KMS-11 (cell line): ENCODE data around the gene JAG1.
"Not testable (repeated sequence)": the region's sequence is repeated elsewhere in the genome, so short reads cannot be mapped to it uniquely, and the experiment has no call there.

Experiments used
- H2AFZ ChIP-seq: fragments of 200-600 bp; sonication (generic); 2 replicates; pipeline ENCODE4 v1.6.1; 2016; ENCODE audit warnings: antibody characterized with exemption, mixed run types, low read depth
- H3K27ac ChIP-seq: fragments of 200-600 bp; sonication (generic); 2 replicates; pipeline ENCODE4 v1.6.1; 2016; ENCODE audit warnings: mild to moderate bottlenecking, mixed run types
- H3K27me3 ChIP-seq: fragments of 200-600 bp; sonication (generic); 2 replicates; pipeline ENCODE4 v1.6.1; 2017; ENCODE audit warnings: mild to moderate bottlenecking, low read depth, mixed run types, moderate library complexity; ENCODE audit not compliant: insufficient read depth
- H3K36me3 ChIP-seq: fragments of 200-600 bp; sonication (generic); 2 replicates; pipeline ENCODE4 v1.6.1; 2017; ENCODE audit warnings: mild to moderate bottlenecking, mixed run types; ENCODE audit not compliant: insufficient read depth
- H3K4me1 ChIP-seq: fragments of 200-600 bp; sonication (generic); 2 replicates; pipeline ENCODE4 v1.6.1; 2016; ENCODE audit warnings: mild to moderate bottlenecking, low read depth, mixed run types; ENCODE audit not compliant: poor library complexity, severe bottlenecking
- H3K4me2 ChIP-seq: fragments of 200-600 bp; sonication (generic); 2 replicates; pipeline ENCODE4 v1.7.0; 2016; ENCODE audit warnings: mild to moderate bottlenecking, mixed run types
- H3K4me3 ChIP-seq: fragments of 200-600 bp; sonication (generic); IDR thresholded peaks from 2 replicates; pipeline ENCODE4 v1.6.1; 2017; ENCODE audit warnings: low read depth, low read length, mixed read lengths; ENCODE audit not compliant: insufficient read depth
- H3K79me2 ChIP-seq: fragments of 200-600 bp; sonication (generic); 2 replicates; pipeline ENCODE4 v1.6.1; 2016; ENCODE audit warnings: low read depth, mixed run types; ENCODE audit not compliant: insufficient read depth
- H3K9ac ChIP-seq: fragments of 200-600 bp; sonication (generic); 2 replicates; pipeline ENCODE4 v1.6.1; 2016; ENCODE audit warnings: mild to moderate bottlenecking, mixed run types
- H4K20me1 ChIP-seq: fragments of 200-600 bp; sonication (generic); 2 replicates; pipeline ENCODE4 v1.6.1; 2016; ENCODE audit warnings: mild to moderate bottlenecking, mixed run types; ENCODE audit not compliant: insufficient read depth
- CTCF ChIP-seq: fragments of 200-600 bp; sonication (generic); conservative IDR thresholded peaks from 2 replicates; pipeline ENCODE4 v1.6.1; 2017; ENCODE audit warnings: low read depth, mild to moderate bottlenecking, antibody characterized with exemption, low read length, moderate library complexity, mixed read lengths

The JAG1 gene

DNA sequence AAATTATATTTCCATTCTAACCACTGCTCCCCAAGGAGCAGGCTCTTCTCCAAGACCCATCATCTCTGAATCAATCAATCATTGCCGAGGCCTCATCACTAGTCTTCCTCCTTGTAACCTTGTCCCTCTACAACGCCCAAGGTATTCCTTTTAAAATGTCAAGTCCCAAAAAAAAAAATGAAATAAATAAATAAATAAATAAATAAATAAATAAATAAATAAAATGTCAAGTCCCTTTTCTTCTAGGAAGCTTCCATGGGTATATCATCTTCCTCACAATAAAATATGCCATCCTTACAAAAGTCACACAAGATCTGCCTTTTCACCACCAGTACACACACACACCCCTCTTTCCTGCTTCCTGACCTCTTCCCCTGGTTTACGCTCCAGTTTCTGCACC is 57.6 kb downstream of the JAG1 start:
- Histone ChIP-seq H3K9ac (no peak overlapping the region), H3K4me1 (no peaks in the 10 kb centered on the region), H4K20me1 (no peaks in the 10 kb centered on the region), H3K27me3 (no peaks in the 10 kb centered on the region), H3K4me2 (no peak overlapping the region), H3K4me3 (no peak overlapping the region), H3K79me2 (no peaks in the 10 kb centered on the region), H3K27ac (no peak overlapping the region), H2AFZ (no peak overlapping the region), H3K36me3 (no peaks in the 10 kb centered on the region)
- TF ChIP-seq CTCF: no peak

DNA sequence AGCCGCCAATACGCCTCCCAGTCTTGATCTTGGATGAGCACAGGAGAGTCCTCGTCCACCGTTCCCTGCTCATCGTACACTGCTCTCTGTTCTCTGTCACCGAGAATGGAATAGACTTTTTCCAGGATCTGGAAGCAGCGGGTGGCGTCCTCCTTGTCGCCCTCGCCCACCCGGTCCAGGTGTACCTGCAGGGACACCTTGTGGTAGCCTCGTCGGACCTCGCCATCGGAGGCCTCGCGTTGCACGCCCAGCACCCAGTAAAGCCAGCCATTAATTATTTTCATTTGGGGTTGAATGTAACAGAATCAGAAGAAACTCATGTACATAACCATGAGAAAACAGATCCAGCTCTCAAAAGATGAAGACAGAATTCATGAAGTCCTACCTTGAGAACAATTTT is 59.9 kb downstream of the JAG1 start:
- TF ChIP-seq CTCF: no peak
- no peak overlapping the region for H3K27ac ChIP-seq
- no peak overlapping the region for H2AFZ ChIP-seq
- no peak overlapping the region for H3K9ac ChIP-seq
- H3K27me3 ChIP-seq: no peaks in the 10 kb centered on the region
- H3K4me2 ChIP-seq: no peak overlapping the region
- H3K79me2 ChIP-seq: no peaks in the 10 kb centered on the region
- no peaks in the 10 kb centered on the region for H3K36me3 ChIP-seq
- no peaks in the 10 kb centered on the region for H3K4me1 ChIP-seq
- H4K20me1 ChIP-seq: no peaks in the 10 kb centered on the region
- no peak overlapping the region for H3K4me3 ChIP-seq

DNA sequence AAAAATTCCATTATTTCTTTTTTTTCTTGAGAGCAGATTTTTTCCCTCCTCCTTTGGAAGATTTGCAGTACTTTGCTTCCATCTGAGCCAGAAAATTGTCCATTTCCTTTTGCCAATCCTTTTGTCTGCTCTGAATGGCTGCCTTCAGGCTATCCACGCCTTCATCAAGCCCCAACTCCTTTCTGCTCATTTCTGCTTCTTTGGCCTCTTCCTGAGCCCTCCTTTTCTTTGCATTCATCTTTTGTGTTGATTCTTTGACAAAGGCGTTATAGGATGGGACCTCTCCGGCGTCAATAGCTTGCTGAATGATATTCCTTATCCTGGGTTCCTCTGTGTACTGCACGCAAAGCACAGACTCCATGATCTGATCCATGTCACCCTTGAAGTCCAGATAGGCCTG is 60.4 kb downstream of the JAG1 start:
- H3K27ac ChIP-seq, H3K9ac ChIP-seq: not testable (repeated sequence)

GRCh38 chr20:10611357-10611756 is 62.4 kb downstream of the JAG1 start:
- Histone ChIP-seq H3K36me3 (no peaks in the 10 kb centered on the region), H4K20me1 (no peaks in the 10 kb centered on the region), H2AFZ (no peak overlapping the region), H3K27ac (no peak overlapping the region), H3K79me2 (no peaks in the 10 kb centered on the region), H3K4me3 (no peak overlapping the region), H3K4me2 (no peak overlapping the region), H3K4me1 (no peaks in the 10 kb centered on the region), H3K27me3 (no peaks in the 10 kb centered on the region), H3K9ac (no peak overlapping the region)
- peak; percentile 40; the same call in 1 of the 2 replicates for TF ChIP-seq CTCF

More for the DNA sequence above, 60.4 kb downstream of the JAG1 start:
- not testable (repeated sequence) for H3K79me2 ChIP-seq, H3K36me3 ChIP-seq, H3K4me1 ChIP-seq, H3K4me3 ChIP-seq, H4K20me1 ChIP-seq, H2AFZ ChIP-seq, H3K27me3 ChIP-seq, H3K4me2 ChIP-seq

- H3K4me1 ChIP-seq: no peaks in the 10 kb centered on the region
- H3K4me3 ChIP-seq: no peak overlapping the region
- no peak overlapping the region for H3K4me2 ChIP-seq
- no peak for TF ChIP-seq CTCF
- no peak overlapping the region for H3K9ac ChIP-seq
- no peak overlapping the region for H2AFZ ChIP-seq
- H3K79me2 ChIP-seq: no peaks in the 10 kb centered on the region
- H4K20me1 ChIP-seq: no peaks in the 10 kb centered on the region
- no peaks in the 10 kb centered on the region for H3K36me3 ChIP-seq
- no peaks in the 10 kb centered on the region for H3K27me3 ChIP-seq
- H3K27ac ChIP-seq: no peak overlapping the region
These were observed 63.5 kb downstream of the JAG1 start for GRCh38 chr20:10610251-10610650.
